ENCODE results near the gene TPX2.
"Not testable (repeated sequence)": the region's sequence is repeated elsewhere in the genome, so short reads cannot be mapped to it uniquely, and the experiment has no call there.

TPX2 gene

DNA sequence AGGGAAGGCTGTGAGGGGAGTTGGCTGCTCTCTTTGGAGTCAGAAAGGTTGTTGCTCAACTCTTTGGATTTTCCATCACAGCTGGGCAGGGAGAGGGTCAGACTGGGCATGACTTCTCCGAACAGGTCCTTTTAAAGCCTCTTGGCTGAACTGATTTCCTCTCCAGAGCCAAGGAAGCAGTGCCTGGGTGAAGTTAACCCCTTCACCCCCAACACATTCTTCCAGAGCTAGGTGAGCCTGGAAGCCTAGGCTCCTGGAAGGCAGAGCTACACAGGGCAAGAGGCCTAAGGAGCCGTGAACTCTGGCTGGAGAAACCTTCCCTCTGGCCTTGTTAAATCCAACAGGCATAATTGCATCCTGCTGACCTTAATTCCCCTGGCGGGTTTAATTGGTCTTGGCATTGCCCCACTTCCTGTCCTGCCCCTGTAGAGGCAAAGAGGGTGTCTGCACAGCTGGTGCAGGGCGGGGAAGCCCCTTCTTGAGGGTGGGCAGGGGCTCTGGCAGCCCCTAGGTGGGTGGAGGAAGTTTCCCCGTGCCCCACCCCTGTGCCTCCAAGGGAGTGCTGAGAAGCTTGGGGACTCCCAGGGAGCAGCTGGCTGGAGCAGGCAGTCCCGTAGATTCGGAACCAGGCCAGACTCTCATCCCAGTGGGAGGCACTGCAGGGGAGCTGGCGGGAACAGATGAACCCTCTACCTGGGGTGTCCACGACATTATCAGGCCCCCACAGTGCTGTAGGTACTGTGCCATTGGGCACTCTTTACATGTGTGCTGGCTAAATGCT is 76.5 kb downstream of the TPX2 start:
- no peak for DNase-seq
- no peak for ATAC-seq

DNA sequence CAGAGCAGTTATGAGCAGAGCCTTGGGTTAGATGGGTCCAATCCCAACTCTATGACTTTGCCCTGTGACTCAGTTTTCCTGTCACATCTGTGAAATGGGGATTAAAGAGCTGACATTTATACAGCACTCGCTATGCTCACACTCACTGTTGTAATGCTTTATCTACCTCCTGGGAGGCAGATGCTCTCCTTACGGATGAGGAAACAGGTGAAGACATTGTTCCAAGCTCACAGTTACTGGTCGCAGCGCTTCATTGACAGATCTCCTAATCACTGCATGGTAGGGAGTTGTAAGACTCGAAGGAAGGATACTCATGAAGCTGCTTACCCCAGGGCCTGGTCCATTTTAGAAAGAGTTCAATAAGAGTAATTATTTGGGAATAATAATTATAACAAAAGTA is 77.1 kb downstream of the TPX2 start:
- no peak for ATAC-seq
- DNase-seq, result no peak

- no peak for ATAC-seq
- DNase-seq, result no peak
Observed at GRCh38 chr20:31817461-31817860, 78.4 kb downstream of the TPX2 start.

DNA sequence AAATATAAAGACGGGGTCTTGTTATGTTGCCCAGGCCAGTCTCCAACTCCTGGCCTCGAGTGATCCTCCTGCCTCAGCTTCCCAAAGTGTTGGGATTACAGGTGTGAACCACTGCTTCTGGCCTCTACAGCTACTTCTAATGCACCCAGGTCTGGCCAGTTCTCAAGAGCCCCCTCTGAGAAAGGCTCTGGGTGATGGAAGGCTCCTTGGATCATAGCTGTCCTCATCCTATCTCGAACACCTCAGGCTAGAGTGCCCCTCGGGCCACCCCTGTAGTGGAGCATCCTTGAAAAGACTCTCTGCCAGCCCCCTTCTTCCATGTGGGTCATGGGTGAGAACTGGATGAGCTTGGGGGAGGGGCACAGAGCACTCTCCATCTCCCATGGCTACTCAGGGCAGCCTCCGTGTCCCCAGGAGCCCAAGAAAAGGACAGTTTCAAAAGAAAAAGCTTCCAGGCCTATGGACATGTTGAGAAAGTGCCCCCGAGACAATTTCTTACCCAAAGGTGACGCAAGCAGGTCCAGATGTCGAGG is 79.4 kb downstream of the TPX2 start:
- ATAC-seq (no peak), DNase-seq (no peak)

DNA sequence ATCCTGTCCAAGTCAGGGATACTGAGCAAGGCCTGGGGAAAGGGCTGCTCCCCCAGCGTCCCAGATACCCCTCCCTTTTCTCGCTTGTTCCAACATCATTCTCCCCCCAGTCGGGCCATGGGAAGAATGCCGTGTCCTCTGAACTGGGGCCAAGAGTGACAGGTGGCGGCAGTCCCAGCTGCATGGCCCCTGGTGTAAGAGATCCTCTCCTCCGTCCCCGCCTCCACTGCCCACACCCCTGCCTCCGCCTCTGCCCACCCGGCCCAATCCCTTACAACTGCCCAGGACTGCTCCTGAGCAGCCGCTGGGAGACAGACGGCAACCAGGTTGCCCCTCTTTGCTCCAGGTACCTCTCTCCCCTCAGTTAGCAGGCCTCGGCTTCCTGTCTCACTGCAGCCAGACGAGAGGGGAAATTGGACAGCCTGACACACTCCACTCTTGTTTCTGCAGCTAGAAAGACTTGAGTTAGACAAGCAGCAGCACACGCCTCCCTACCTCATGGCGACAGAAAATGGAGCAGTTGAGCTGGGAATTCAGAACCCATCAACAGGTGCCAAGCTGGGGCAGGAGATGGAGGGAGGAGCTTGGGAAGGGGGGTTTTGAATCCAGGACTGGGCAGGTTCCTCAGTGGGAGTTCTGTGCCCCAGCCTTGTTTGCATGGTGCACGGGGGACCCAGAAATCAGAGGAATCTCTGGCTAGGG is 80.1 kb downstream of the TPX2 start, which contains the start of gene MYLK2:
MYLK2 (plus strand) TSS at position 274 of the 702 bp plus-strand sequence; CDS start at position 499, 225 bp downstream.
- ATAC-seq, result no peak
- no peak for DNase-seq

DNA sequence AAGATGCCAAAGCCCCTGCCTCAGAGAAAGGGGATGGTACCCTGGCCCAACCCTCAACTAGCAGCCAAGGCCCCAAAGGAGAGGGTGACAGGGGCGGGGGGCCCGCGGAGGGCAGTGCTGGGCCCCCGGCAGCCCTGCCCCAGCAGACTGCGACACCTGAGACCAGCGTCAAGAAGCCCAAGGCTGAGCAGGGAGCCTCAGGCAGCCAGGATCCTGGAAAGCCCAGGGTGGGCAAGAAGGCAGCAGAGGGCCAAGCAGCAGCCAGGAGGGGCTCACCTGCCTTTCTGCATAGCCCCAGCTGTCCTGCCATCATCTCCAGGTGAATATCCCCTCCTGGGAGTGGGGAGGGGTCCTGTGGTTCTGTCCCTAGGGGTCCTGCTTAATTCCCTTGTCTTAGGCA is 81.1 kb downstream of the TPX2 start:
- DNase-seq (no peak), ATAC-seq (no peak)

DNA sequence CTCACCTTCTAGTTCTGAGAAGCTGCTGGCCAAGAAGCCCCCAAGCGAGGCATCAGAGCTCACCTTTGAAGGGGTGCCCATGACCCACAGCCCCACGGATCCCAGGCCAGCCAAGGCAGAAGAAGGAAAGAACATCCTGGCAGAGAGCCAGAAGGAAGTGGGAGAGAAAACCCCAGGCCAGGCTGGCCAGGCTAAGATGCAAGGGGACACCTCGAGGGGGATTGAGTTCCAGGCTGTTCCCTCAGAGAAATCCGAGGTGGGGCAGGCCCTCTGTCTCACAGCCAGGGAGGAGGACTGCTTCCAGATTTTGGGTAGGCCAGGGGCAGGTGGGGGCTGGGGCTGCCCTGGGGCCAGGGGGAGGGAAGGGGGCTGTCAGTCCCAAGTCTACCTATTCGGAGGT is 82.3 kb downstream of the TPX2 start:
- DNase-seq (no peak), ATAC-seq (no peak)

GRCh38 chr20:31822421-31823330 is 83.6 kb downstream of the TPX2 start:
- DNase-seq (peak; percentile 80), ATAC-seq (peak; percentile 78)

- no peak for ATAC-seq
- no peak for DNase-seq
Observed at GRCh38 chr20:31823360-31824124, 84.5 kb downstream of the TPX2 start.

DNA sequence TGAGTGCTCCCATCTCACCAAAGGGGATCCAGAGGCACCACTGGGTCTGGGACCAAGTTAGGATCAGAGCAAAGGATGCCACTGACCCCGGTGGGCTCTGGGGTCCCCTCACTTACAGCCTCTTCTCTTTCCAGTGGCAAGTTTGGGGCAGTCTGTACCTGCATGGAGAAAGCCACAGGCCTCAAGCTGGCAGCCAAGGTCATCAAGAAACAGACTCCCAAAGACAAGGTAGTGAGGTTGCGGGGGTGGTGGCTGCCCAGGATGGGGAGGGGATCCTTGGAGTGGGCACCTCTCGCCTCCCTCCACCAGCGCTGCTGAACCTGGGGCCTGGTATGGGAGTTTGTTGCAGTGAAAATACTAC is 85.0 kb downstream of the TPX2 start:
- no peak for ATAC-seq
- no peak for DNase-seq

DNA sequence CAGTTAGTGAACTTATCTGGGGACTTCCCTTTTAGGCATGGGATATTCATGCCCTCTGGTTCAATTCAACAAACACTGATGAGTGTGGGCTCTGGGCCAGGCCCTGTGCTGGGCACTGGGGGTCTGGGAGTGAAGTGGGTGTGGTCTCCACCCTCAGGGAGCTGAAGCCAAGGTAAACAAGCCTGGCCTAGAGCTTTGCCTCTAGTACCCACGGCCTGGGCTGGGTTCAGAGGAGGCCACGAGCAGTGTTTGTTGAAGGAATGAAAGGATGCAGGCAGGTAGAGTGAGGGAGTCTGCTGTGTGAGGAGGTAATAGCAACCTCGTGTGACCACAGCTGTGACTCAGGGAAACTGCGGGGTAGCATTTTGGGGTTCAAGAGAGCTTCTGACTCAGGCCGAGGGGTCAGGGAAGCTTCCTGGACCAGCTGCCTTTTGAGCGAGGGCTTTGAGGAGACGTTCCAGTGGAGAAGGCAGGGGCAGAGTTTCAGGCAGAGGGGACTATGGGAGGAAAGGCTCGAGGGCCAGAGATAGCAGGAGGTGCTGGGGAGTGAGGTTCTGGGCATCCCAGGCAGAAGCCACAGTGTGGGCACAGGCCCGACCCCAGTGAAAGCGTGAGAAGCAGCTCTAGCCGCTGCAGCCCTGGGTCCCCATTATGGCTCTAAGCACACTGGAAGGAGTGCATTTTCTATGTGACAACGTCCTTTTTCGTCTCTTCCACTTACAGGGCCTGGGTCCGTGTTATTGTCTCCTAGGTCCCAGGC is 85.6 kb downstream of the TPX2 start:
- DNase-seq (no peak), ATAC-seq (no peak)

GRCh38 chr20:31826074-31826473 is 87.0 kb downstream of the TPX2 start:
- ATAC-seq (no peak), DNase-seq (no peak)

GRCh38 chr20:31827059-31827458 is 88.0 kb downstream of the TPX2 start:
- DNase-seq, result no peak
- ATAC-seq, result no peak

GRCh38 chr20:31828016-31828415 is 88.9 kb downstream of the TPX2 start:
- ATAC-seq, DNase-seq: not testable (repeated sequence)

DNA sequence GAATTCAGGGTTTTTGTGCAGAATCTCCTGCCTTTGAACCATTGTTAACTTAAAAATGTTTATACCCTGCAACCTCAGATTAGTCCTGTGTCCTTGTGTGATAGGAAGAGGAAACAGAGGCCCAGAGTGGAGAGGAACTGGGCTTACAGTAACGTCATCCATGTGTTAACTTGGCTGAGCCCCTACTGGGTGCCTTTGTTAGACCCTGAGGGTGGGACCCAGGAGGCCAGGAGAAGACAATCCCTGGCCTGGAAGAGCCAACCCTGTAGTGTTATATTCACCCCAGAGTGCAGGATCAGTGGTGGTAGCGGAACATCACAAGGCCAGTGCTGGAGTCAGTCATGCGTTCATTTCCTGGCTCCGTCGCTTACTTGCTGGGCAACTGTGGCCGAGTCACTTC is 90.6 kb downstream of the TPX2 start:
- DNase-seq, result no peak
- no peak for ATAC-seq

GRCh38 chr20:31830406-31830981 is 91.4 kb downstream of the TPX2 start:
- no peak for DNase-seq
- ATAC-seq, result no peak

GRCh38 chr20:31831211-31831610 is 92.1 kb downstream of the TPX2 start:
- no peak for DNase-seq
- no peak for ATAC-seq

DNA sequence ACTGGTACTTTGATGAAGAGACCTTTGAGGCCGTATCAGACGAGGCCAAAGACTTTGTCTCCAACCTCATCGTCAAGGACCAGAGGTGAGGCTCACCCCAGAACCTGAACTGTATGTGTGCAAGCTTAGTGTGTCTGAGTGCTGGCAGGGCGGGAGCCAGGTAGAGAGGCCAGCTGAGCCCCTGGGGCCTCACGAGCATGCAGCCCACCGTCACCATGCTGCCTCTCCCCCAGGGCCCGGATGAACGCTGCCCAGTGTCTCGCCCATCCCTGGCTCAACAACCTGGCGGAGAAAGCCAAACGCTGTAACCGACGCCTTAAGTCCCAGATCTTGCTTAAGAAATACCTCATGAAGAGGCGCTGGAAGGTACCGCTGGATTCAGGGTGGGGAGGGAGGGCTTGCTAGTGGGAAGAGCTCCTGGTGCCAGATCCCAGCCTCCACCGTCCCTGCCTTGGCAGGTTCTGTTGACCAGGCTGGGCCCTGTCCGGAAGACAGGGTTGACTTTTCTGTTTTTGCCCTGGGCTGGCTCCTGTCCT is 92.7 kb downstream of the TPX2 start:
- ATAC-seq (no peak), DNase-seq (no peak)

DNA sequence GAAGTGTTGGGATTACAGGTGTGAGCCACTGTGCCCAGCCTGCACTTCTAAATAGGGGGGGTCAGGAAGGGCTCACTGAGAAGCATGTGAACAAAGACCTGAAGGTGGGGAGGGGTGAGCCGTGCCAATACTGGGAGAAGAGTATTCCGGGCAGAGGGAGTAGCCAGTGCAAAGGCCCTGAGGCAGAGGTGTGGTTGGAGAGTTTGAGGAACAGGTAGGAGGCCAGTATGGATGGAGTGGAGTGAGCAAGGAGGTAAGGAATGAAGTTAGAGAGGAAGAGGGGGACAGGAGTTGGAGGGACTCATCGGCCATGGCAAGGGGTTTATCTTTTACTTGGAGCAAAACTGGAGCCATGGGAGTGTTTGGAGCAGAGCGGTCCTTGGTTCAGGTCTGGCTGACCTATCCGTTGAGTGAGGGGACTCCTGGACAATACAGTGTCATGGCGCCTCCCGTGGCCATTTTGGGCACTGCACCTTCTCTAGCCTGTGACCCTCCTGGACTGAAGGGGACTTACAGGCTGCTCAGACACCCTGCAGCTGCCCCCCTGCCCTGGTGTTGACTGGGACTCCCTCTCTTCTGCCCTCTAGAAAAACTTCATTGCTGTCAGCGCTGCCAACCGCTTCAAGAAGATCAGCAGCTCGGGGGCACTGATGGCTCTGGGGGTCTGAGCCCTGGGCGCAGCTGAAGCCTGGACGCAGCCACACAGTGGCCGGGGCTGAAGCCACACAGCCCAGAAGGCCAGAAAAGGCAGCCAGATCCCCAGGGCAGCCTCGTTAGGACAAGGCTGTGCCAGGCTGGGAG is 94.2 kb downstream of the TPX2 start:
- DNase-seq (peak; percentile 81), ATAC-seq (no peak)

Data from stimulated activated naive CD8-positive, alpha-beta T cell treated with anti-CD3 and anti-CD28 coated beads, Interleukin-15, Interleukin-2, amounts not matched to agents 100 U/mL and 50 U/mL, for 24 hours (primary cell).